ENCODE measurements around the gene RGPD5.
"Not testable (repeated sequence)": the region's sequence is repeated elsewhere in the genome, so short reads cannot be mapped to it uniquely, and the experiment has no call there.

DNA sequence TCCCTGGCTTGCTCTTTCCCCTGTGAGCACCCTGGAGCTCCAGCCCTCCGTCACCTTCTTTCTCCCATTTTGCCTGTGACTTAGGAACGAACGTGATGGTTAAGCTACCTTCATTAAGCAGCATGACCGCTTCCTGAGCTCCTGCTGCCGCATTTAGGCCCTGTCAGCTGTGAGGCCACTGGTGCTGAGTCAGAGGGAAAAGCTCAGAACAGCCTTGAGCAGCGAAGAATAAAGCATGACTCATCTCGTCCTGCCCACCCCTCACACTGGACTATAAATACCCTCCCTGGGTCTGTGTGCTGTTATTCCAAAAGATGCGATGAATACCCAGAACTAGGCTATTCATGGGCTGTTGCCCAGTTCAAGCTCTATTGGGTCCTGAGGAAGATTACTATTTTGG, 111.7 kb downstream of the RGPD5 start:
- TF ChIP-seq CTCF (IDR thresholded peaks at IDR 0.05); NR3C1 (CRISPR knock-in tag; conservative IDR thresholded peaks at IDR 0.05; ENCODE audit: low read depth); TP53 (CRISPR knock-in tag; IDR thresholded peaks at IDR 0.05); MAX (CRISPR knock-in tag; IDR thresholded peaks at IDR 0.05); NR2C2 (CRISPR knock-in tag; IDR thresholded peaks at IDR 0.05); ELF4 (CRISPR knock-in tag; IDR thresholded peaks at IDR 0.05; ENCODE audit: low read depth); FOXK1 (CRISPR knock-in tag; IDR thresholded peaks at IDR 0.05): not testable (repeated sequence)
- TF ChIP-seq, protein P1, sequence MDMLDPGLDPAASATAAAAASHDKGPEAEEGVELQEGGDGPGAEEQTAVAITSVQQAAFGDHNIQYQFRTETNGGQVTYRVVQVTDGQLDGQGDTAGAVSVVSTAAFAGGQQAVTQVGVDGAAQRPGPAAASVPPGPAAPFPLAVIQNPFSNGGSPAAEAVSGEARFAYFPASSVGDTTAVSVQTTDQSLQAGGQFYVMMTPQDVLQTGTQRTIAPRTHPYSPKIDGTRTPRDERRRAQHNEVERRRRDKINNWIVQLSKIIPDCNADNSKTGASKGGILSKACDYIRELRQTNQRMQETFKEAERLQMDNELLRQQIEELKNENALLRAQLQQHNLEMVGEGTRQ (CRISPR knock-in tag; IDR thresholded peaks at IDR 0.05): not testable (repeated sequence)
- TF ChIP-seq, protein P2, sequence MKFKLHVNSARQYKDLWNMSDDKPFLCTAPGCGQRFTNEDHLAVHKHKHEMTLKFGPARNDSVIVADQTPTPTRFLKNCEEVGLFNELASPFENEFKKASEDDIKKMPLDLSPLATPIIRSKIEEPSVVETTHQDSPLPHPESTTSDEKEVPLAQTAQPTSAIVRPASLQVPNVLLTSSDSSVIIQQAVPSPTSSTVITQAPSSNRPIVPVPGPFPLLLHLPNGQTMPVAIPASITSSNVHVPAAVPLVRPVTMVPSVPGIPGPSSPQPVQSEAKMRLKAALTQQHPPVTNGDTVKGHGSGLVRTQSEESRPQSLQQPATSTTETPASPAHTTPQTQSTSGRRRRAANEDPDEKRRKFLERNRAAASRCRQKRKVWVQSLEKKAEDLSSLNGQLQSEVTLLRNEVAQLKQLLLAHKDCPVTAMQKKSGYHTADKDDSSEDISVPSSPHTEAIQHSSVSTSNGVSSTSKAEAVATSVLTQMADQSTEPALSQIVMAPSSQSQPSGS (CRISPR knock-in tag; IDR thresholded peaks at IDR 0.05; ENCODE audit: borderline replicate concordance, low read depth): not testable (repeated sequence)
- TF ChIP-seq, protein P3, sequence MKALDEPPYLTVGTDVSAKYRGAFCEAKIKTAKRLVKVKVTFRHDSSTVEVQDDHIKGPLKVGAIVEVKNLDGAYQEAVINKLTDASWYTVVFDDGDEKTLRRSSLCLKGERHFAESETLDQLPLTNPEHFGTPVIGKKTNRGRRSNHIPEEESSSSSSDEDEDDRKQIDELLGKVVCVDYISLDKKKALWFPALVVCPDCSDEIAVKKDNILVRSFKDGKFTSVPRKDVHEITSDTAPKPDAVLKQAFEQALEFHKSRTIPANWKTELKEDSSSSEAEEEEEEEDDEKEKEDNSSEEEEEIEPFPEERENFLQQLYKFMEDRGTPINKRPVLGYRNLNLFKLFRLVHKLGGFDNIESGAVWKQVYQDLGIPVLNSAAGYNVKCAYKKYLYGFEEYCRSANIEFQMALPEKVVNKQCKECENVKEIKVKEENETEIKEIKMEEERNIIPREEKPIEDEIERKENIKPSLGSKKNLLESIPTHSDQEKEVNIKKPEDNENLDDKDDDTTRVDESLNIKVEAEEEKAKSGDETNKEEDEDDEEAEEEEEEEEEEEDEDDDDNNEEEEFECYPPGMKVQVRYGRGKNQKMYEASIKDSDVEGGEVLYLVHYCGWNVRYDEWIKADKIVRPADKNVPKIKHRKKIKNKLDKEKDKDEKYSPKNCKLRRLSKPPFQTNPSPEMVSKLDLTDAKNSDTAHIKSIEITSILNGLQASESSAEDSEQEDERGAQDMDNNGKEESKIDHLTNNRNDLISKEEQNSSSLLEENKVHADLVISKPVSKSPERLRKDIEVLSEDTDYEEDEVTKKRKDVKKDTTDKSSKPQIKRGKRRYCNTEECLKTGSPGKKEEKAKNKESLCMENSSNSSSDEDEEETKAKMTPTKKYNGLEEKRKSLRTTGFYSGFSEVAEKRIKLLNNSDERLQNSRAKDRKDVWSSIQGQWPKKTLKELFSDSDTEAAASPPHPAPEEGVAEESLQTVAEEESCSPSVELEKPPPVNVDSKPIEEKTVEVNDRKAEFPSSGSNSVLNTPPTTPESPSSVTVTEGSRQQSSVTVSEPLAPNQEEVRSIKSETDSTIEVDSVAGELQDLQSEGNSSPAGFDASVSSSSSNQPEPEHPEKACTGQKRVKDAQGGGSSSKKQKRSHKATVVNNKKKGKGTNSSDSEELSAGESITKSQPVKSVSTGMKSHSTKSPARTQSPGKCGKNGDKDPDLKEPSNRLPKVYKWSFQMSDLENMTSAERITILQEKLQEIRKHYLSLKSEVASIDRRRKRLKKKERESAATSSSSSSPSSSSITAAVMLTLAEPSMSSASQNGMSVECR (CRISPR knock-in tag; IDR thresholded peaks at IDR 0.05; ENCODE audit: borderline replicate concordance): not testable (repeated sequence)
- TF ChIP-seq, protein P4, sequence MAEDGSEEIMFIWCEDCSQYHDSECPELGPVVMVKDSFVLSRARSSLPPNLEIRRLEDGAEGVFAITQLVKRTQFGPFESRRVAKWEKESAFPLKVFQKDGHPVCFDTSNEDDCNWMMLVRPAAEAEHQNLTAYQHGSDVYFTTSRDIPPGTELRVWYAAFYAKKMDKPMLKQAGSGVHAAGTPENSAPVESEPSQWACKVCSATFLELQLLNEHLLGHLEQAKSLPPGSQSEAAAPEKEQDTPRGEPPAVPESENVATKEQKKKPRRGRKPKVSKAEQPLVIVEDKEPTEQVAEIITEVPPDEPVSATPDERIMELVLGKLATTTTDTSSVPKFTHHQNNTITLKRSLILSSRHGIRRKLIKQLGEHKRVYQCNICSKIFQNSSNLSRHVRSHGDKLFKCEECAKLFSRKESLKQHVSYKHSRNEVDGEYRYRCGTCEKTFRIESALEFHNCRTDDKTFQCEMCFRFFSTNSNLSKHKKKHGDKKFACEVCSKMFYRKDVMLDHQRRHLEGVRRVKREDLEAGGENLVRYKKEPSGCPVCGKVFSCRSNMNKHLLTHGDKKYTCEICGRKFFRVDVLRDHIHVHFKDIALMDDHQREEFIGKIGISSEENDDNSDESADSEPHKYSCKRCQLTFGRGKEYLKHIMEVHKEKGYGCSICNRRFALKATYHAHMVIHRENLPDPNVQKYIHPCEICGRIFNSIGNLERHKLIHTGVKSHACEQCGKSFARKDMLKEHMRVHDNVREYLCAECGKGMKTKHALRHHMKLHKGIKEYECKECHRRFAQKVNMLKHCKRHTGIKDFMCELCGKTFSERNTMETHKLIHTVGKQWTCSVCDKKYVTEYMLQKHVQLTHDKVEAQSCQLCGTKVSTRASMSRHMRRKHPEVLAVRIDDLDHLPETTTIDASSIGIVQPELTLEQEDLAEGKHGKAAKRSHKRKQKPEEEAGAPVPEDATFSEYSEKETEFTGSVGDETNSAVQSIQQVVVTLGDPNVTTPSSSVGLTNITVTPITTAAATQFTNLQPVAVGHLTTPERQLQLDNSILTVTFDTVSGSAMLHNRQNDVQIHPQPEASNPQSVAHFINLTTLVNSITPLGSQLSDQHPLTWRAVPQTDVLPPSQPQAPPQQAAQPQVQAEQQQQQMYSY (CRISPR knock-in tag; IDR thresholded peaks at IDR 0.05): not testable (repeated sequence)
- TF ChIP-seq, protein P5, sequence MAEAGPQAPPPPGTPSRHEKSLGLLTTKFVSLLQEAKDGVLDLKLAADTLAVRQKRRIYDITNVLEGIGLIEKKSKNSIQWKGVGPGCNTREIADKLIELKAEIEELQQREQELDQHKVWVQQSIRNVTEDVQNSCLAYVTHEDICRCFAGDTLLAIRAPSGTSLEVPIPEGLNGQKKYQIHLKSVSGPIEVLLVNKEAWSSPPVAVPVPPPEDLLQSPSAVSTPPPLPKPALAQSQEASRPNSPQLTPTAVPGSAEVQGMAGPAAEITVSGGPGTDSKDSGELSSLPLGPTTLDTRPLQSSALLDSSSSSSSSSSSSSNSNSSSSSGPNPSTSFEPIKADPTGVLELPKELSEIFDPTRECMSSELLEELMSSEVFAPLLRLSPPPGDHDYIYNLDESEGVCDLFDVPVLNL (CRISPR knock-in tag; IDR thresholded peaks at IDR 0.05; ENCODE audit: borderline replicate concordance, low read depth): not testable (repeated sequence)

Measured in WTC11 (cell line).